Measurements from ENCODE around the gene KDELR3.

The KDELR3 gene

DNA sequence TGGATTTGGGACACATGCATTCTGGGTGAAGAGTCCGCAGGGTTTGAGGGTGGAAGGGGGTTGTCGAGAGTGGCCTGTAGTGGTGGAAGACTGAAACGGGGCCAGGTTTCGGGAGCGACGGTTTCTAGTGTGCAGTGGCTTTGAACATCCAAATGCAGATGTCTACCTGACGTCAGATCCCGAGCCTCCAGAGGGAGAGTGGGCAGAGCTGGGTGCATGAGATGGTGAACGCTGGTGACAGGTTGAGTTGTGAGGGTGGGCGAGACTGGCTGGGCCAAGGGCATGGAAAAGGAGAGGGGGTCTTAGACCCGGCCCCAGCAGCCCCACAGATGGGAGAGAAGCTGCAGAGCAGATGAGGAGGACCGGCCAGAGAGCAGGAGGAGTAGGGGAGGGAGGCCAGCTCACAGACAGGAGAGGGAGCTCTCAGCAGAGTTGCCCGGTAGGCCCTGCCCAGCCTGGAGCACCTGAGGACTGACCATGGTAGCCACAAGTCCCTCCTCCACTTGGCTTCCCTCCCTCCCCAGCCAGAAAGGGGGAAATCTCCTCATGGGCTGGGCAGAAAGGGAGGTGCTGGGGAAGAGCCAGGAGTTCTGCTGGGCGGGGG lies 27.0 kb upstream of the KDELR3 start:
- DNase-seq (ENCODE audit: low read depth in 2 of 2) = no peak

- no peak for DNase-seq (ENCODE audit: low read depth in 2 of 2)
Observed at GRCh38 chr22:38441620-38442287, 26.1 kb upstream of the KDELR3 start.

DNA sequence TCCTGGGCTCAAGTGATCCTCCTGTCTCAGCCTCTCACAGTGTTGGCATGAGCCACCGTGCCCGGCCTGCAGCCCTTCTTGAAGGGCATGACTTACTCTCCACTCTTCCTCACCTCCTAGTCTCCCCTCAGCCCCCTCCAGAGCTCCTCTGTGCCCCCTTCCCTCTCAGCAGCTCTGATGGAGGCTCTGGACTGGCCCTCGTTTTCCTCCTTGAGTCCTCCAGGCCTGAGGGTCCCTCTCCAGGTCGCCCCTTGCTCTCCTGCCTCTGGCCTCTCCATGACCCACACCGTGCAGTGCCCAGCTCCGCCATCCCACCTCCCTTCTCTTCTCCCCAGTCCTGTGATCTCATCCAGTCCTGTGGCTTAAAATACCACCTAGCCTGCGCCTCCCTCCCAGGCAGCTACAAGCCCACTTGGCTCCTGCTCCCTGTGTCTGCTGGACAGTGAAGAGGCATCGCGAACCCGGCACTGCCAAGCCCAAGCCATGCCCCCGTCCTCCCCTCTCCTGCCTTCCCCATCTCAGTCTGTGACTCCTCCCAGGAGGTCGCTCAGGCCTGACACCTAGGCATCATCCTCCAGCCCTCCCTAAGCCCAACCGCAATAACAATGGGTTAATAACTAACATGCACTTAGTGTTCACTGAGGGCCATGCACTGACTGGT lies 24.8 kb upstream of the KDELR3 start:
- no peak for DNase-seq (ENCODE audit: low read depth in 2 of 2)

- no peak for DNase-seq (ENCODE audit: low read depth in 2 of 2)
Observed at GRCh38 chr22:38443628-38444521, 24.0 kb upstream of the KDELR3 start.

DNA sequence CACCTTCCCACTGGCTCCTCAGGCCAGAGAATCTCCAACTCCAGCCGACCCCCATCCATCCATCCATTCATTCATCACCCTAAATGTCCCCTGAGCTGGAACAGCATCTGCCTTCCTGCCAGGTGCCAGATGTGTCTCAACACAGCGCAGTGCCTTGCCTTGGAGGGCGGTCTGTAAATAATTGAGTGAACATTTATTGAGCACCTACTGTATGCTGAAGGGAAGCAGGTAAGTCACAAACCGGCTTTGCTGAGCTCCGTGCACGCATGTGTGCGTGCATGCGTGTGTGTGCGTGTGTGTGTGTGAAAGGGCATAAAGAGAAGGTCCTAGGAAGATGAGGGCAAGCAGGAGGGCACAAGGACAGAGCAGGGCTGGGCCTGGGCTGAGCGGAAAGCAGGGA lies 23.1 kb upstream of the KDELR3 start:
- DNase-seq (ENCODE audit: low read depth in 2 of 2) = no peak

DNA sequence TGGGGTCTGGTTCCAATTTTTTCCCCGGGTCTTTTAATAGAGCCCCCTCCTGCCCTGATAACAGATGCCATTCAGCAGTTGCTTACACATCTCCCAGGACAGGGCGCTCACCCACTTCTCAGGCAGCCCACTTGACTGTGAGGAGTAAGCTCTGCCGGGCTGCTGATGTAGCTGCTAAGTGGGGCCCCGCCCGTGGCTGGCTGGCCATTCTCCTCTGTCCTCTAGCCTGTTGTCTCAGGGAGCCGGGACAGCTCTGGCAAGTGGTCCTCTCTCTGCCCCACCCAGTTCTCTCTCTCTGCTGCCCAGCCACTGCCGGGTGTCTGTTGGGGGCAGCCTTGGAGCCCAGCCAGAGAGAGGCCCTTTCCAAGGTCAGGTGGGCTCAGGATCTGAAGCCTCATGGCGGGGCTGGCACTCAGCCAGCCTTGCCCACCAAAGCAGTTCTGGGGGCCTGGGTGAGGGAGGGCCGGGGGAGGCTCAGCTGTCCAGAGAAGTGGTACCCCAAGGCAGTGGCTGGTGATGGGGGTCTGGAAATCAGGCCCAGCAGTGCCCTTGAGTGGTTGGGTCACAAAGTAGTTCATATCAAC lies 21.8 kb upstream of the KDELR3 start:
- no peak for DNase-seq (ENCODE audit: low read depth in 2 of 2)

- DNase-seq (ENCODE audit: low read depth in 2 of 2) = no peak
Observed at GRCh38 chr22:38448945-38449745, 18.8 kb upstream of the KDELR3 start.

DNA sequence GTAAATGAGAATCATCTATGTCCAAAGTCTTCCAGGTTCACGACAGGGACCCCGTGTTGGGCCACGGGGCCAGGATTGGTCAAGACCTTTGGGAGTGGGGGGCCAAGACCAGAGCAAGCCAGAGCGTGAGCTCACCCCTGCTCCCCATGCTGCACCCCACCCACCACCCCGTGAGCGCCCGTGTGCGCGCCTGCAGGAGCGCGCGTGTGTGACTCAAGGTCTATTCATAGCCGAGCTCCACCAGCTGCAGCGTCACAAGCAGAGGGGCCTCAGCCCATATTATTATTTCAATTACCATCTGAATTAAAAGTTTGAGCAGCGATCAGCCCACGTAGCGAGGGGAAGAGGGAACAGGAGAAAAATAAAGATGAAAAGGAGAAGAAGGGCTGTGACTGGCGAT lies 18.1 kb upstream of the KDELR3 start:
- no peak for DNase-seq (ENCODE audit: low read depth in 2 of 2)

- no peak for DNase-seq (ENCODE audit: low read depth in 2 of 2)
Observed at GRCh38 chr22:38450234-38450797, 17.6 kb upstream of the KDELR3 start.

- no peak for DNase-seq (ENCODE audit: low read depth in 2 of 2)
Observed at GRCh38 chr22:38451404-38451803, 16.5 kb upstream of the KDELR3 start.

- DNase-seq (ENCODE audit: low read depth in 2 of 2) = no peak
Observed at GRCh38 chr22:38451864-38452263, 16.0 kb upstream of the KDELR3 start.

- no peak for DNase-seq (ENCODE audit: low read depth in 2 of 2)
Observed at GRCh38 chr22:38452373-38453065, 15.4 kb upstream of the KDELR3 start.

DNA sequence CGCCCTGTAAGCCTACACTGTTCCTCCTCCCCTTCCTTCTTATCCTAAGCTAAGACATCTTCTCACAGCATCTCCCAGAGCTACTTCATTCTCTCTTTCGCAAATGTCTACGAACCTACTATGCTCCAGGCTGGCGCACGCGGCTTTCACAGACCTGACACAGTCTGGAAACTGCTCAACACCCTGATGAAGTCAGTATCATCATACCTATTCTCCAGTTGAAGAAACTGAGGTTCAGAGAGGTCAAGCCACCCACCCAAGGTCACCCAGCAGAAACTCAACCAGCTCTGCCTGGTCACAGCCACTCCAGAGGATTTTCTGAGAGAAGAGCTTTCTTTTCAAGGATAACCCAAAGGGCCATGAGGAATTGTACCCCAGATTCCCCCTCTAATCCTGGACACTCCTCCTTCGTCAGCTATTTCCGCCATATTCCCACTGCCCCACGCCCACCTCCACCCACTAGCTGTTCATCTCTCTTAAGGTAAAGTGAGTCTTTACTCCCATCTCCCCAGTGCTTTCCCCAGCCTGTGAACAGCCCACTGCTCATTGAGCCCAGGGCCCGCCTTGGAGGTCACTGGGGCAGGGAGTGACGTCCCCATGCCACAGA lies 14.7 kb upstream of the KDELR3 start:
- DNase-seq (ENCODE audit: low read depth in 2 of 2) = no peak

GRCh38 chr22:38453996-38454352 lies 13.9 kb upstream of the KDELR3 start:
- DNase-seq (ENCODE audit: low read depth in 2 of 2) = no peak

GRCh38 chr22:38454353-38455075 lies 13.4 kb upstream of the KDELR3 start:
- DNase-seq (ENCODE audit: low read depth in 2 of 2) = no peak

DNA sequence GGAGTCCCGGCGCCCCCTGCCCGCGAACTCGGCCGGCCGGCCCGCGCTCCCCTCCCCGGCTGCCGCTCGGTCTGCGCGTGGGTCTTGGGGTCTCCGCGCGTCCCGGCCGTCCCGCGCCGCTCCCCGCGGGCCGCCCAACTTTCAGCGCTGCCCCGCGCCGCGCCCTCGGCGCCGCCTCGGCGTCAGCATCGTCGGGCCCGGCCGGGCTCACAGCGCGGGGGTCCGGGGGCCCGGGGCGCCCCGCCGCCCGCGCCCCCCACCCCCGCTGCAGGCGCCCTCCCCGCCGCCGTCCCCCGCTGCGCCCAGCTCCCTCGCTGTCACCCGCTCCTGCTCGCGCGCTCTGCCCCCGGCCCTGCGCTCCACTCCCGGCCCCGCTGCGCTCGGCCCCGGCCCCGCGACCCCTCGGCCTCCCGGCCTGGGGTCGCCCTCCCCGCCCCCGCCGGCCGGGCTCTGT lies 12.8 kb upstream of the KDELR3 start, which contains the start of gene KCNJ4:
Gene KCNJ4 (minus strand): TSS at position 124 of the 454 bp plus-strand sequence. CDS start 27,067 bp downstream, outside the sequence.
- no peak for DNase-seq (ENCODE audit: low read depth in 2 of 2)

GRCh38 chr22:38455530-38456271 lies 12.2 kb upstream of the KDELR3 start:
- DNase-seq (ENCODE audit: low read depth in 2 of 2) = peak; percentile 6 to 26

DNA sequence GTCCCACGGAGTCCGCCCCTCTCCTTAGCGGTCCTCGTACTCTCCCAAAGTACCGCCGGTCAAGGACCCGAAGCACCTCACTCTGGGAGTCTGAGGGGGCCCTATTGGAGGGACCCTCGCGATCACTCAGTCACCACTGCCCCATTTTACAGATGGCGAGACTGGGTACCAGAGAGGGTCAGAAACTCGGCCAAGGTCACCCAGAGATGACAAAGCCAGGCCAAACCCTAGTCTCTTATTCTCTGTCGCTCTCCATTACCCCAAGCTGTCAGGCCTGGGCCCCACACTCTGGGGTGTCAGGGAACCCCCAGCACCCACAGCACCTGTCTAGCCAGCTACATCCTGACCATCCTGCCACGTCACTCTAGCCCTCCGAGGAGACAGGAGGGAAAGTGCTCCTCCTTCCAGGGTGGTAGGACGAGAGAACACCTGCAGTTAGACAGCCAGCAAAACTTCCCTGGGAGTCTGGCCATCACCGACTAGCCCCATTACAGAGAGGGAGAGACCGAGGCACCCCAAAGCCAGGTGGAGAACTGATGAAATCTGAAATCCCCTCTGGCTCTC lies 11.5 kb upstream of the KDELR3 start:
- no peak for DNase-seq (ENCODE audit: low read depth in 2 of 2)
